HCT116 (cell line): ENCODE results near the gene DCAF11.

Experiments
- EGR1 ChIP-seq: IDR thresholded peaks from 2 replicates; pipeline ENCODE4 v1.6.1; 2012; ENCODE audit warnings: low read depth
- EZH2phosphoT487 ChIP-seq: fragments of 200-600 bp; IDR thresholded peaks from 2 replicates; pipeline ENCODE4 v1.6.1; 2018; ENCODE audit warnings: antibody characterized with exemption, borderline replicate concordance
- FOSL1 ChIP-seq: IDR thresholded peaks from 2 replicates; pipeline ENCODE4 v1.6.1; 2012; ENCODE audit warnings: low read depth
- JUND ChIP-seq: IDR thresholded peaks from 2 replicates; pipeline ENCODE4 v1.6.1; 2012
- TF ChIP-seq, protein P1 (sequence below), 3 experiments: fragments of 200-600 bp in 1 of 3; sonication (generic) in 1 of 3; IDR thresholded peaks in 2 of 3; conservative IDR thresholded peaks in 1 of 3; 2 replicates each; pipeline ENCODE4 v1.5.1; 2012 to 2017; ENCODE audit warnings: low read depth in 2 of 3, low read length in 2 of 3, antibody characterized with exemption in 1 of 3, borderline replicate concordance in 1 of 3, control low read depth in 1 of 3, mild to moderate bottlenecking in 1 of 3, mixed read lengths in 1 of 3, mixed run types in 1 of 3, moderate library complexity in 1 of 3; ENCODE audit not compliant: insufficient read depth in 1 of 3
- TF ChIP-seq, protein P2 (sequence below): IDR thresholded peaks from 2 replicates; pipeline ENCODE4 v1.6.1; 2011; ENCODE audit warnings: mild to moderate bottlenecking, low read length, moderate library complexity; ENCODE audit not compliant: insufficient replicate concordance; ENCODE audit errors: extremely low read depth

DNA sequence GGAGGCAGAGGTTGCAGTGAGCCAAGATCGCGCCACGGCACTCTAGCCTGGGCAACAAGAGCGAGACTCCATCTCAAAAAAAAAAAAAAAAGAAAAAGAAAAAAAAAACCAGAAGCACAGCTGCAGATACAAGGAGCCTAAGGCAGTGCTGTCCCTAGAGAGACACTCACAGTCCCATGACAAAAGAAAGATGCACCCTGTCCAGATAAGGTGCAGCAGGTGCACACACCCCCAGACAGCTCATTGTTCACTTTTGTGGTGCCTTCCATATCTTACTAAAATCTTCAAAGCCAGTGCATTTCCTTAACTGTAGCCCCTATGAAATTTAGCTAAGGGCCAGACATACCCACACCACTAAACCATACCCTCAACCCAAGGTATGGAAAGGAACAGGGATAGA, 7.8 kb downstream of the DCAF11 start:
- TF ChIP-seq, protein P1, sequence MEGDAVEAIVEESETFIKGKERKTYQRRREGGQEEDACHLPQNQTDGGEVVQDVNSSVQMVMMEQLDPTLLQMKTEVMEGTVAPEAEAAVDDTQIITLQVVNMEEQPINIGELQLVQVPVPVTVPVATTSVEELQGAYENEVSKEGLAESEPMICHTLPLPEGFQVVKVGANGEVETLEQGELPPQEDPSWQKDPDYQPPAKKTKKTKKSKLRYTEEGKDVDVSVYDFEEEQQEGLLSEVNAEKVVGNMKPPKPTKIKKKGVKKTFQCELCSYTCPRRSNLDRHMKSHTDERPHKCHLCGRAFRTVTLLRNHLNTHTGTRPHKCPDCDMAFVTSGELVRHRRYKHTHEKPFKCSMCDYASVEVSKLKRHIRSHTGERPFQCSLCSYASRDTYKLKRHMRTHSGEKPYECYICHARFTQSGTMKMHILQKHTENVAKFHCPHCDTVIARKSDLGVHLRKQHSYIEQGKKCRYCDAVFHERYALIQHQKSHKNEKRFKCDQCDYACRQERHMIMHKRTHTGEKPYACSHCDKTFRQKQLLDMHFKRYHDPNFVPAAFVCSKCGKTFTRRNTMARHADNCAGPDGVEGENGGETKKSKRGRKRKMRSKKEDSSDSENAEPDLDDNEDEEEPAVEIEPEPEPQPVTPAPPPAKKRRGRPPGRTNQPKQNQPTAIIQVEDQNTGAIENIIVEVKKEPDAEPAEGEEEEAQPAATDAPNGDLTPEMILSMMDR (IDR thresholded peaks at IDR 0.05 in 2 of 3, conservative IDR thresholded peaks at IDR 0.05 in 1 of 3; ENCODE audit: borderline replicate concordance in 1 of 3, insufficient read depth in 1 of 3, low read depth in 2 of 3, low read length in 2 of 3): no peak
- TF ChIP-seq JUND: no peak
- no peak for TF ChIP-seq EZH2phosphoT487
- TF ChIP-seq, protein P2, sequence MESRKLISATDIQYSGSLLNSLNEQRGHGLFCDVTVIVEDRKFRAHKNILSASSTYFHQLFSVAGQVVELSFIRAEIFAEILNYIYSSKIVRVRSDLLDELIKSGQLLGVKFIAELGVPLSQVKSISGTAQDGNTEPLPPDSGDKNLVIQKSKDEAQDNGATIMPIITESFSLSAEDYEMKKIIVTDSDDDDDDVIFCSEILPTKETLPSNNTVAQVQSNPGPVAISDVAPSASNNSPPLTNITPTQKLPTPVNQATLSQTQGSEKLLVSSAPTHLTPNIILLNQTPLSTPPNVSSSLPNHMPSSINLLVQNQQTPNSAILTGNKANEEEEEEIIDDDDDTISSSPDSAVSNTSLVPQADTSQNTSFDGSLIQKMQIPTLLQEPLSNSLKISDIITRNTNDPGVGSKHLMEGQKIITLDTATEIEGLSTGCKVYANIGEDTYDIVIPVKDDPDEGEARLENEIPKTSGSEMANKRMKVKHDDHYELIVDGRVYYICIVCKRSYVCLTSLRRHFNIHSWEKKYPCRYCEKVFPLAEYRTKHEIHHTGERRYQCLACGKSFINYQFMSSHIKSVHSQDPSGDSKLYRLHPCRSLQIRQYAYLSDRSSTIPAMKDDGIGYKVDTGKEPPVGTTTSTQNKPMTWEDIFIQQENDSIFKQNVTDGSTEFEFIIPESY: no peak
- no peak for TF ChIP-seq EGR1
- TF ChIP-seq FOSL1: no peak
